NCI-H345 treated with DMSO at 0.1 percent for 48 hours (cell line): ENCODE measurements around the gene SMOC2.

ENCODE experiments used
- DNase-seq: peaks from one replicate; lab custom pipeline; 2025; ENCODE audit not compliant: unreplicated experiment; lab: John Stamatoyannopoulos, UW

The SMOC2 gene, protein sequence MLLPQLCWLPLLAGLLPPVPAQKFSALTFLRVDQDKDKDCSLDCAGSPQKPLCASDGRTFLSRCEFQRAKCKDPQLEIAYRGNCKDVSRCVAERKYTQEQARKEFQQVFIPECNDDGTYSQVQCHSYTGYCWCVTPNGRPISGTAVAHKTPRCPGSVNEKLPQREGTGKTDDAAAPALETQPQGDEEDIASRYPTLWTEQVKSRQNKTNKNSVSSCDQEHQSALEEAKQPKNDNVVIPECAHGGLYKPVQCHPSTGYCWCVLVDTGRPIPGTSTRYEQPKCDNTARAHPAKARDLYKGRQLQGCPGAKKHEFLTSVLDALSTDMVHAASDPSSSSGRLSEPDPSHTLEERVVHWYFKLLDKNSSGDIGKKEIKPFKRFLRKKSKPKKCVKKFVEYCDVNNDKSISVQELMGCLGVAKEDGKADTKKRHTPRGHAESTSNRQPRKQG

DNA sequence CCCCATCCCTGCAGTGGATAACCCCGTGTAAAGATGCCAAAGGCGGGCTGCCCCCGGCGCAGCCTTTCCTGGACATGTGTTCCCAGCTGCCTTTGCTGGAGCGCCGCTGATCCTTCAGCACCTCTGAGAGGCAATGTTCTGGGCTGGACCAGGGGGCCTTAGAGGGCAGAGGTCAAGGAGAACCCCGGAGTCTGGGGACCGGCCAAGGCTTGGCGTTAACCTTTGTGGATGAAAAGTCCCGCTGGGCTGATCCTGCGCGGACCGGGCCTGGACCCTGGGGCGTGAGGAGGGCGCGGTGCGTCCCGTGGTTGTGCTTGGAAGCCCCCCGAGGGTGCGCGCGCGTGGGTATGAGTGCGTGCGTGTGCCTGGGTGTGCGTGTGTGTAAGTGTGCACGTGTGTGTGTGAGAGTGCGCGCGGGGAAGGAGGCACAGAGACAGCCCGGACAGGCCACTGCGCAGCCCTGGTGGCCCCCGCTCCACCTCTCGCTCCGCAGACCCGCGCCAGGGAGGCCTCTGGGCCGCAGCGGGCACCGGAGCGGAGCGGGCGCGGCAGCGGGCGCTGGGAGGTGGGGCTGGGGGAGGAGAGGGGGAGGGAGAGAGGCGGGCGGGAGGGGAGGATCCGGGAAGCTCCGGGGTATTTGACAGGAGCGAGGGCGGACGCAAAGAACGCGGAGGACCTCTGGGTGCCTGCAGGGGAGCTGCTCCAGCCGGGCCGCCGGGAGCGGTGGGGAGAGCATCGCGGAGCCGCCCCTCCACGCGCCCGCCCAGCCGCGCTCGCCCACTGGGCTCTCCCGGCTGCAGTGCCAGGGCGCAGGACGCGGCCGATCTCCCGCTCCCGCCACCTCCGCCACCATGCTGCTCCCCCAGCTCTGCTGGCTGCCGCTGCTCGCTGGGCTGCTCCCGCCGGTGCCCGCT lies at the start of gene SMOC2:
Gene SMOC2, plus strand, starts transcription at position 665 of the 914 bp plus-strand sequence. Its CDS starts 187 bp downstream, at position 852.
- DNase-seq: peak; percentile 66

DNA sequence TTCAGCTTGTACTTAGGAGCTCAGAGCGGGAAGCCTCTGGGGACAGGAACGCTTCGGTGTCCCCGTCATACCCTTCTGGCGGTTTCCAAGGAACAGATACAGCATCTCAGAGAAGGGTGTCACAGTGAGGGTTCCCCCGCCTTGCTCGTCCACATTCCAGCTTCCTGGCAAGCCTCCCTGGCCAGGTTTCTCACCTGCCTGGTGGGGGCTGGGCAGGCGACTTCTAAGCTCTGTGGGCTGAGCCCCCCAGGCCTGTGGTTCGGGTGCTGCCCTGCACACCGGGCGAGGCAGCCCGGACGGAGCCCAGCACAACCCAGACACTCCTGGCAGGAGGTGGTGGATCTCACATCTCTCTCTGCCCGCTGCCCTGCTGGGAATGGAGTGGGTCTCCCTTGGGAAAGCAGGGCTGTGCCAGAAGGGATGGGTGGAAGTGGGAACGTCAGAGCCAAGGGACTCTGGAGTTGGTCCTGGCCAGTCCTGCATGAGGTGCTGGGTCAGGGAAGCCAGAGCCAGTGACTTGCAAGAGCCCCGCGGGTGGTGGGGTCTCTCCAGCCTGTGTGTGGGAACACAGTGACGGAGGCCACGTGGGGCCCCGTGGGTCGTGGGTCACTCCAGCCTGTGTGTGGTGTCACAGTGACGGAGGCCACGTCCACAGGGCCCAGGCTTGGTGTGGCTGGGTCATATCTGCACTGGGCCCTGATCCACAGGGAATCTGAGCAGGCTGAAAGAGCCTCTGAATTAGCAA lies 47.7 kb upstream of the SMOC2 start:
- no peak for DNase-seq

DNA sequence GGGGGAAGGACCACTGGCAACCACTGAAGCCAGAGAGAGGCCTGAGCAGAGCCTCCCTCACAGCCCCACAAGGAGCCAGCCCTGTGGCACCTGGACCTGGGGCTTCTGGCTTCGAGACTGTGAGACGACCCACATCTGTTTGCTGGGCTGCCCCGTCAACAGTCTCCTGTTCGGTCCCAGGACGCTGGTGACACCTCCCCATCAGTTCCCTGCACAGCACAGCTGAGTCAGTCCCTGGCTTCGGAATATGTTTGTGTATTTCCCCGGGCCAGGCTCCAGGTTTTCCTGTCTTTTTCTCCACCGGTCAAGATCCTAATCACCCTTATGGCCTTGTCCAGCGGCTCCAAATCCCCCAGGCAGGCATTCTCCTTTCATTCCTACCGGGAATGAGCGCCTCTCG lies 46.4 kb upstream of the SMOC2 start:
- no peak for DNase-seq

DNA sequence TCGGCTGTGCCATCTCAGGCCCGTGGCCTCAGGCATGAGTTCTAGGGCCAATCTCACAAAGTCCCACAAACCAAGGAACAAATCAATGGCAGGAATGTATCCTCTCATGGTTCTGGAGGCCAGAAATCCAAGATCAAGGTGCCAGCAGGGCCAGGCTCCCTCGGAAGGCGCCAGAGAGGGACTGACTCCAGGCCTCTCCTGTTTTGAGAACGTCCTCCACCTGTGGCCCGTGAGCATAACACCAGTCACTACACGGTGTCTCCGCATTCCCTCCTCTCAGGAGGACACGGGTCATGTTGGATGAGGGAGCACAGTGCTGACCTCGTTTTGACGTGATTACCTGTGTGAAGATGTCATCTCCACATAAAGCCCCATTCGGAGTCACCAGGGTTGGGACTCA lies 45.0 kb upstream of the SMOC2 start:
- no peak for DNase-seq

DNA sequence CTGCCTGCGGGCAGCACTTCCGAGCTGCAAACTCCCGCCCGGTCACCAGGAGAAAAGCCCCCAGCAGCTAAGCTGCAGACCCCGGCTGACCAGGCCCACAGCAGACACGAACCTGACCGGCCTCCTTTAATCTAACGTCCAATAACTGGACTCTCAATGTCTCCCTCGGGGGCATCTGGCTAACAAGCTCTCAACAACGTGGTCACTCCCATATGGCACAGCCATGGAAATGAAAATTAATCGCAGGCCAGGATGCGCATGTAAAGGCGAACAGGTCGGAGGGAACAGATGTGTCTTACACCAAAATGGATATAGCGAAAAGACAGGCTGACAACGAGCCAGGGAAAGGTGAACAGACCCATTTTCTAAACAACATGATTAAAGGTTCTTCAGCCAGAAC lies 44.4 kb upstream of the SMOC2 start:
- no peak for DNase-seq

DNA sequence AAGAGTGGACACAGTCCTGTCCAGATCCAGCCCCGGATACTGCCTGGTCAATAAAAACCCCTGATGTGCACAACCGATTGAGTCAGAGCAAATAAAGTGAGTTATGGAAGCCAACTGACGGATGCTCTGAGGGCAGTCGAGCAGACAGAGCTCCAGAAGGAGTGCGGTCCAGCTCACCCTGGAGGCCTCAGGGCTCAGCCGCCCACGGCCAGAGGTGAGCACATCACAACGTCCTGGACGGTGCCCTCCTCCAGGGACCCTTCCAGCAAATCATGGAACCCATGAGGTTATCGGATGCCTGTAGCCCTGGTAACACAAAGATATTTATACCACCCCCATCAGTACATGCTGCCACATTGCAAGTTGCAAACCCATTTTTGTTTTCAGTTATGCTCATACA lies 44.0 kb upstream of the SMOC2 start:
- no peak for DNase-seq

DNA sequence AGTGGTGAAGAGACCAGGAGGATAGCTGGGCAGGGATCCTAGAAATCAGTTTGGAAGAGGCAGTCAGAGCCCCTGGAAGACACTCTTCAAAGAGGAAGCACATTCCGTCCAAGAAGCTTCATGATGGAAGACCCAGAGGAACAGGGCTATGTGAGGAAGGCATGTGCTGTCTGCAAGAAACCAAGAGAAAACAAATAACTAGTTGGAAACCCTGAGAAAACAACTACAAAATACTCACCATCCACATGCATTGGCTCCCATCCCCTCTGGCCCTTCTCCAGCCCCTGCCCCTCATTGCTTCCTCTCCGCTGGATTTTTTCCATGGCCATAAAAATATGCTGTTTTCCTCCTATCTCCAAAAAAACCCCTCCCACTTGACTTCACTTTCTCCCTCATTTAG lies 40.9 kb upstream of the SMOC2 start:
- DNase-seq: no peak

DNA sequence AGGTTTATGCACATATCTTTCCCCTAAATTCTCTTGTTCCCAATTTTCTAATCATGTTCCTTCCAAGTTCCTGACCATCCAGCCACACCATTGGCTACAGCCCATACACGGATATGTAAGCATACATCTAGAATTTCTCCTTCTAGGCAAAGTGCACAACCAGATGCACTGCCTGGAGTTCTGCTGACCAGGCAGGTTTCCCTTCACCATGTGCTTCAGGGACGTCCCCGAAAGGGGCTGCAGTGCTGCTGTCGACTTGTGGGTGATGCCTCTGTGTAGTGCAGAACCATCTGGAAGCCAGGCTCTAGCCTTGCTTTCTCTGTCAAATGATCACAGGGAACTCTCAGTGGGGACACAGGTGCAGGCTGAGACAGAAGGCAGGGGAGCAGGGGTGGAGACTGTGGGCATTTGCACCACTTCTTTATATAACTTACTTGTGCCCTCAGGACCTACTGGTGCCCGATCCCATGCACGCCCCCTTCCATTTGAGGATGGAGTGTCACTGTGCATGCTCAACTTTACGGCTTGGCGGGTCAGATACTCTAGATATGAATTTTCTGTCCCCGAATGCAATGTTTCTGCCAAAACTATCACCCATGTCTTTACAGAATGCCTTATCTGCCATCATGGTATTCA lies 37.5 kb upstream of the SMOC2 start:
- DNase-seq: no peak

DNA sequence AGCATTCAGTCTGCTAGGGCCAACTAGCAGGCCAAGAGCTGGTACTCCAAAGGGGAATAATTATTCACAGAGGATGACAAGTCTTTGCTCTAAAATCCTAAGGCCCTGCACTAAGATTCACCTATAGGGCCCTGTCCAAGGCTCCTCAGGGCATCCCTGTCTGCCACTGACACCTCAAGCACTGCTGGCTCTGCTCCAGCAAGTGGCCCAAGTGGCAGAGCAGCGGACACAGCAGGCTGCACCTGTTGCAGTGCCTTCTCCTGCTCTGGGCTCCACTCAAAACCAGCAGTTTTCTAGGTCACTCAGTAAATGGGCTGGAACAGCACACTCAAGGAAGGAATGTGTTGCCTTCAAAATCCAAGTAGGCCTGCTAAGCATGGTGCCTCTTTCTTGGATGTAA lies 36.4 kb upstream of the SMOC2 start:
- no peak for DNase-seq

DNA sequence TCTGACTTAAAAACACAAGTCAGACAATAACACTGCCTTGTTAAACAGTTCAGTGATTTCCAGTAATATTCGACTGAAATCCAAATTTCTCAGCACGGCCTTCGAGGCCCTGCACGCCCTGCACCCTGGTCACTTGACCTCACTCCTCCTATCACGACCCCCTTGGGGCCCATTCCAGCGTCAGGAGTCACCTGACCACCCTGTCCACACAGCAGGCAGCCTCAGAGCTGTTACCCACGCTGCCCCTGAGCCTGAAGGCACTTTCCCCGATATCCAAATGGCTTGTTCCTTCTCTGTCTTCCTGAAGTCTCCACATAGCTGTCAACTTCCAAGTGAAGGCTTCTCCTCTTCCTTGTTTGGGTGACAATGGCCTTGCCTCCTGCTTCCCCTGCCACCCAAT lies 33.1 kb upstream of the SMOC2 start:
- no peak for DNase-seq

DNA sequence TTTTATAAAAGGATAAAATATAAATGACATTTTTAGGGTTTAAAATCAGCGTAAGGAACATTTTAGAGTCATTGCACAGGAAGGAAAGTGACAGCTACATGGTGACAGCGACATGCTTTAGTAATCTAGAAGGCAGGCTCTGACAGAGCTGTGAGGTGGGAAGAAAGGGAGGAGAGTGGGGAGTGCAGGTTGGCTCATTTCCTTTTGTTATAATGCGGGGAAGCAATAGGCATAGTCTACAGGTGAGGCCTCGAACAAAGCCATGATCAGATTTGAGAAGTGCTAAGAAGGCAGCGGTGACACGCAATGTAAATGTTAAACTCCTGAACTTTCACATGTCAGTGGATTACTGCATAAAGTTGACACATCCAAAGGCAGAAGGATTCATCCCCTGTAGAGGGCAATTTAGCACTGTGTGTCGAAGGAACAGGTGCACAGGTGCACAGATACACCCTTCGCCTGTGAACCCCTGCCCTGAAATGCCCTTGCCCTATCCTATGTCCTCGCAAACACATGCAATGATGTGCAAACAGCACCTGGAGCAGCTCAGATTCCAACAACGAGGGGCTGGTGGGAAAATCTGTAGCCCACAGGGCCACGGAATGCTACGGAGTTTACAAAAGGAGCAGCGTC lies 32.4 kb upstream of the SMOC2 start:
- DNase-seq: no peak

DNA sequence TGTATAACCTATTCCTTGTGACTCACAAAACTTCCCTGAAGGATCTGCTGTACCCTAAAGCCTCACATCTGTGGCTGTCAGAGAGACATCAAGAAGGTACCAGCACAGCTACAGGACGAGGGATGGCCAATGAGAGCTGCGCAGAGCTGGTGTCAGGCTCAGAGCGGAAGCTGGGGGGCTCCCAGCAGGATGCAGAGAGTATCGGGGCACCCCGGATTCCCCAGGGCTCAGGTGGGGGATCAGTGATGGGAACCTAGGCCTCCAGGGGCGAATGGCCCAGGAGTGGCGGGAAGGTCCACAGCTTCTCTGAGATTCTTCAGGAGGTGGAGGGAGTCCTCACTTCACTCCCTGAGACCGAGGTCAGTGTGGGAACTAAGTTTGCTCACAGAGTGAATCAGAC lies 30.9 kb upstream of the SMOC2 start:
- no peak for DNase-seq

DNA sequence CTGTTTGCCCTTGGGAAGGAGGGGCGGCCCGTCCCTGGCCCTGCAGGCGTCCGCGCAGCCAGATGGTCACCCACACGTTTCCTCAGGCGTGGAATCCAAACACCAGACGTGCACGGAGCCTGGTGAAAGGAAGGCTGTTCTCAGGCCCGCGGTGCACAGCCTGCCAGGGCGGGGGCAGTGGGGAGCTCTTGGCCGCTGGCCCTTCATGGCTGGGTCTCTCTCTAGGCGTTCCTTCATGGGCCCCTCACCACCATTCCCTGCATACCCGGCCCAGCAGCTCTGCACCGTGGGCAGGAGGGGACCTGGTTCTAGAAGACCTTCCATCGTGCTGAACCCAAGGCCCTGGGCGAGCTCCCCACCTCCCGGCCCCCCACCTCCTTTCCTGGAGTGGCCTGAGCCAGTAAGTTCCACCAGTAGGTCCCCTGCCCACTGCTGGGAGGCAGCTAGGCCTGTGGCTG lies 30.4 kb upstream of the SMOC2 start:
- DNase-seq: no peak

DNA sequence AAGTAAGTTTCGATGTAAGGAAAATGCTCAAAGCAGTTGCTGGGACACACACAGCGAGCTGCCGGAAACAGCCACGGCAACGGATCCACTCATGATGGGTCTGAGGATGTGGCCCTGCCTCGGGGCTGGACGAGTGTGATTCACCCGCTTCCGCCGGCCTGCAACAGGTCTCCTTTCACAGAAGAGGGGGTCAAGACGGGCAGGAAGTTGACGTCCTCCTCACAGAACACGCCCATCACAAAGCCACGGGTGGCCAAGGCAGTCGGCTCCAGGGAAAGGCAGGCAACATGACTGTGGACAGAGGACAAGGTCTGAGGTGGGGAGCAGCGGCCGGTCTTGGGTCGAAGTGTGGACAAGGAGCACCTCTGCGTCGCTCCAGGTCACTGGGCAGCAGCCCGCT lies 29.9 kb upstream of the SMOC2 start:
- no peak for DNase-seq

DNA sequence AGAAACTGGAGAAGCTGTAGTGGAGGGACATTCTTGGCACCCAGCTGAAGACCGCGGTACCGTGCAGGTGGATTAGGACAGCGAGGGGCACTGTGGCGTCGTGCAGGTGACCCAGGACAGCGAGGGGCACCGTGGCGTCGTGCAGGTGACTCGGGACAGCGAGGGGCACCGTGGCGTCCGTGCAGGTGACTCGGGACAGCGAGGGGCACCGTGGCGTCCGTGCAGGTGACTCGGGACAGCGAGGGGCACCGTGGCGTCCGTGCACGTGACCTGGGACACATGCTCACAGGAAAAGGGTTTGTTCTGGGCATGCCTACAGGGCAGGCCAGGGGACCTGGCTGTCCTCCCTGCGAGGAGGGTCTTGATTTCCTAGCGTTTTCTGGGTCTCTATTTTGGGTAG lies 29.2 kb upstream of the SMOC2 start:
- no peak for DNase-seq

DNA sequence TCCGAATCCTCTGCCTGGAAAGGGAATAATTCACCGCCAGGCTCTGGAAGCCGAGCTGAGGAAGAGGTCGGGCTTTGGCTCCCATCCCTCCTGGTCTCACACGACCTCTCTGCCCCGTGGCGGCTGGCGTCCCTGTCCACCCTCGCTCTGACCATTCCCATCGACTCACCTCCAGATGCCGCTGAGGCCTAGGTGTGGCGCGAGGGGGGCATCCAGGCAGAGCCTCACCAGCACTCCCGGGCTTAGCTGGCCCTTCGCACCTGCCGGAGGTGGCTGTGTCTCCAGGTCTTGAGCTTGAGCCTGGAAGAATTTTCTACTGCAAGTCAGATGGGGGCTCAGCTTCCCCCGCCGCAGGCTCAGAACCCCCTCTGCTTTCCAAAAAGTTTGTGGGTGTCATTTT lies 28.5 kb upstream of the SMOC2 start:
- DNase-seq: no peak

DNA sequence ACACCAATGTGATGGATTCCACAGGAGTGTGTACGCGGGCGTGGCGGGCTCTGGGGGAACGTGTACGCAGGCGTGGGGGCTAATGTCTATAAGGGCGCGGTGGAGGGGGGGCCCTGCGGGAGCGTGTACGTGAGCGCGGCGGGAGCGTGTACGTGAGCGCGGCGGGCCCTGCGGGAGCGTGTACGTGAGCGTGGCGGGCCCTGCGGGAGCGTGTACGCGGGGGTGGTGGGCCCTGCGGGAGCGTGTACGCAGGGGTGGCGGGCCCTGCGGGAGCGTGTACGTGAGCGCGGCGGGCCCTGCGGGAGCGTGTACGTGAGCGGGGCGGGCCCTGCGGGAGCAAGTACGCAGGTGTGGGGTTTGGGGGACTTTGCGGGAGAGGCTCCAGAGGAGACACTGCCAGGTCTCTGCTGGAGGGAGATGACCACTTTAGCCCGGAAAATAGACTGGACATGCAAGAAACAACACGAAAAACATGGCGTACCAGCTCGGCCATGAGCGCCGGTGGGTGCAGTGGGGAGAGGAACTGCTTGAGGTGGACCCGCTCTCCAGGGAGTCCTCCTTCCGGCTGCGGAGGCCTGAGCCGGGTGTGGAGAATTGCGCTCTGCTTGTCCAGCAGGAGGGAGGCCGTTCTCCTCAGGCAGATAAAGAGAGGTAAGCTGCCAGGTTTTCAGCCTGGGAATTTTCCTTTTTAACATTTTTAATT lies 27.8 kb upstream of the SMOC2 start:
- no peak for DNase-seq

DNA sequence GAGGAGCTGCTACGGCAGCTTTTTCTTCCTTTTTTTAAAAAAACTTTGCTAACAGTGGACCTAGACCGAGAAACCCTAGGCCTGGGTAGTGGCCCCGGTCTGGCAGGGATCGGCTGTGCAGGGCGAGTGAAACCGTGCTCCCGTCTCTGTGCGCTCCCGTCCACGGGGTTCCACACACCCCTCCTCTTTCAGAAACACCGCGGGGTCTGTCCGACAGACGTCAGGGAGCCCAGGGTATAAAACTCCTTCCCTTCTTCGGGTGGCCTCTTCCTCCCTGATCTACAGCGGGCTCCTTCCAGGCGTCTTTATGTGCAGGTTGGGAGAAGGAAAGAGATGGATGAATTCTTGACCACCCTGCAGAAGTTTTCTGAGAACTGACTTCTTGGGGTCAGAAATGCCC lies 27.1 kb upstream of the SMOC2 start:
- no peak for DNase-seq

DNA sequence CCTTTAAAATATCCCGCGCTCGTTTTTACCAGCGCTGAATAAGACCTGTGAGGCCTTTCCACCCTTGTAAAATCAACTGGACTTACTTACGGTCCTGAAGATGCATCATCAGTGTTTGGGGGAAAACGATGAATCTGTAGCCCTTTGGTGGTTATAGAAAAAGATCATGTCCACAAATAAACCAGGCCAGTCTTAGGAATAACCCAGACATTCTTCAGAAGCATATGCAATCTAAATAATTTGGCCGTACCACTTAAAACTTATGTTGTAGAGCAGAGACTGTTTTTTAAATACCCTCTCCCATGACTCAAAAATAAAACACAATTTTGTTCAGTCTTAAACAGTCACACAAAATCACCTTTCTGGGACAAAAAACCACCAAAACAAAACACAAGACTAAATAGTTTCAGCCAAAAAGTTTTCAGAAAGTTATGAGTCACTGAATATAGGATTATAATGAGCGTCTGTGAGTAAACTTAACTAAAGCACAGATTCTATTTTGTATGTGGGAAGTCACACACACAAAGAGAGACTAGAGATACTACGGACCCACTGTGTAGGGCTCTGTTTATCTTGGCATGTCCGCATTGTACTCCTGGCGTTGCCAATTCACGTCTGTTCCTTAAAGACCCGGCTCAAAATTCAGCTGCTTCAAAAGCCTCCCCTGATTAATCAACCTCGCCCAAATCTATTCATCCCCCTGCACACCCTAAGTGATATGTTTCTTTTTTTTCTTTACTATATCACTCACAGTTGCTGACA lies 26.5 kb upstream of the SMOC2 start:
- DNase-seq: no peak
